Activated CD4-positive, alpha-beta memory T cell treated with anti-CD3 and anti-CD28 coated beads, Interleukin-2, amount 10 ng/mL, durations not matched to agents 7 days and 5 days (primary cell): ENCODE measurements around the gene NLK. TPM values are rescaled to one million over a fixed set of nuclear protein-coding genes. Genes with fewer than 3 reads are reported as not detected.
A peak's percentile ranks its signal among the peaks of the same experiment; 100 is the strongest.
"Not testable (repeated sequence)": the region's sequence is repeated elsewhere in the genome, so short reads cannot be mapped to it uniquely, and the experiment has no call there.

Experiments used
- CTCF ChIA-PET: fragments of 350-600 bp; sonication (Branson Sonifier 250); formaldehyde crosslinking; loops from one replicate; lab custom pipeline; 2021; ENCODE audit warnings: antibody characterized with exemption, inconsistent platforms; lab: Charles Lee
- POLR2A ChIA-PET: fragments of 350-600 bp; sonication (Branson Sonifier 250); formaldehyde crosslinking; loops from one replicate; lab custom pipeline; 2021; ENCODE audit warnings: antibody characterized with exemption; lab: Charles Lee
- DNase-seq: peaks from one replicate; pipeline ENCODE4 v3.0.0-alpha.2; 2020
- H3K27ac Mint-ChIP-seq: one replicate; pipeline ENCODE4 v1.8.0; 2021; ENCODE audit warnings: mild to moderate bottlenecking, mixed read lengths
- H3K27me3 Mint-ChIP-seq: one replicate; pipeline ENCODE4 v1.8.0; 2021; ENCODE audit warnings: mixed read lengths
- H3K36me3 Mint-ChIP-seq: one replicate; pipeline ENCODE4 v1.8.0; 2021; ENCODE audit warnings: low read depth, mixed read lengths
- H3K4me1 Mint-ChIP-seq: one replicate; pipeline ENCODE4 v1.8.0; 2021; ENCODE audit warnings: mixed read lengths
- H3K4me3 Mint-ChIP-seq: one replicate; pipeline ENCODE4 v1.8.0; 2021; ENCODE audit warnings: mild to moderate bottlenecking, mixed read lengths
- H3K9me3 Mint-ChIP-seq: one replicate; pipeline ENCODE4 v1.8.0; 2021; ENCODE audit warnings: mixed read lengths
- total RNA-seq, 2 experiments: library from RNA; stranded (reverse); gene quantifications; one replicate each; pipeline ENCODE4 v1.2.3, GENCODE V29; 2021

The NLK gene
- total RNA-seq, 2 experiments from 2014 or later = 10.7 to 12.8 TPM

- CTCF ChIA-PET = no interaction called here
- H3K4me1 Mint-ChIP-seq = peaks cover 28% of the 10 kb centered on the region
- no peaks in the 10 kb centered on the region for H3K36me3 Mint-ChIP-seq
- POLR2A ChIA-PET = no interaction called here
- H3K9me3 Mint-ChIP-seq = no peaks in the 10 kb centered on the region
- peaks cover 45% of the 10 kb centered on the region for H3K27me3 Mint-ChIP-seq
- DNase-seq = peak; percentile 27
- no peak overlapping the region for H3K27ac Mint-ChIP-seq
- H3K4me3 Mint-ChIP-seq = peak overlapping the region; percentile 64
Measured at GRCh38 chr17:28227316-28228108, 185.0 kb downstream of the NLK start.

GRCh38 chr17:28228109-28228840, 185.8 kb downstream of the NLK start:
- Mint-ChIP-seq H3K4me3 (peak overlapping the region; percentile 64), H3K4me1 (peaks cover 28% of the 10 kb centered on the region), H3K36me3 (no peaks in the 10 kb centered on the region), H3K27me3 (peaks cover 49% of the 10 kb centered on the region), H3K27ac (no peak overlapping the region), H3K9me3 (no peaks in the 10 kb centered on the region)
- ChIA-PET POLR2A (no interaction called here), CTCF (interaction anchor here (0.6 to 2.0 kb wide), 2 partner anchors 23 to 27 kb away, joined by 3 to 8 read pairs; no protein-coding TSS in a partner anchor)
- DNase-seq = no peak

- H3K27me3 Mint-ChIP-seq = peaks cover 50% of the 10 kb centered on the region
- peaks cover 28% of the 10 kb centered on the region for H3K4me1 Mint-ChIP-seq
- POLR2A ChIA-PET = no interaction called here
Measured at GRCh38 chr17:28228986-28229729, 186.7 kb downstream of the NLK start.

GRCh38 chr17:28230011-28230410, 187.5 kb downstream of the NLK start:
- no peak overlapping the region for H3K4me3 Mint-ChIP-seq
- ChIA-PET CTCF (interaction anchor here (1.0 to 2.0 kb wide), 2 partner anchors 22 to 336 kb away, joined by 3 to 8 read pairs; no protein-coding TSS in a partner anchor), POLR2A (interaction anchor here (1.2 kb wide), 1 partner anchor 89 kb away, joined by 3 read pairs; no protein-coding TSS in a partner anchor)
- no peak overlapping the region for H3K27ac Mint-ChIP-seq
- H3K36me3 Mint-ChIP-seq = no peaks in the 10 kb centered on the region
- H3K4me1 Mint-ChIP-seq = peaks cover 28% of the 10 kb centered on the region
- no peaks in the 10 kb centered on the region for H3K9me3 Mint-ChIP-seq
- peaks cover 53% of the 10 kb centered on the region for H3K27me3 Mint-ChIP-seq
- peak; percentile 69 for DNase-seq

More at GRCh38 chr17:28228986-28229729, 186.7 kb downstream of the NLK start:
- no peak for DNase-seq
- CTCF ChIA-PET = interaction anchor here (0.6 to 2.0 kb wide), 3 partner anchors 22 to 335 kb away, joined by 3 to 8 read pairs (median 3); no protein-coding TSS in a partner anchor
- no peaks in the 10 kb centered on the region for H3K9me3 Mint-ChIP-seq
- no peak overlapping the region for H3K27ac Mint-ChIP-seq
- no peaks in the 10 kb centered on the region for H3K36me3 Mint-ChIP-seq
- H3K4me3 Mint-ChIP-seq = no peak overlapping the region

GRCh38 chr17:28230607-28231006, 188.1 kb downstream of the NLK start:
- ChIA-PET POLR2A (interaction anchor here (1.2 to 1.3 kb wide), 2 partner anchors 89 to 90 kb away, joined by 3 to 4 read pairs; no protein-coding TSS in a partner anchor), CTCF (interaction anchor here (1.3 to 2.2 kb wide), 3 partner anchors 21 to 88 kb away, joined by 3 to 11 read pairs (median 8); partner anchors contain the start of gene TMEM97)
- H3K4me1 Mint-ChIP-seq = peaks cover 28% of the 10 kb centered on the region
- not testable (repeated sequence) for H3K36me3 Mint-ChIP-seq, H3K9me3 Mint-ChIP-seq, H3K4me3 Mint-ChIP-seq, DNase-seq, H3K27ac Mint-ChIP-seq
- H3K27me3 Mint-ChIP-seq = peaks cover 53% of the 10 kb centered on the region

- not testable (repeated sequence) for H3K9me3 Mint-ChIP-seq, H3K27ac Mint-ChIP-seq, H3K36me3 Mint-ChIP-seq, H3K4me3 Mint-ChIP-seq, DNase-seq
- CTCF ChIA-PET = interaction anchor here (1.3 to 2.2 kb wide), 2 partner anchors 20 to 87 kb away, joined by 3 to 11 read pairs; partner anchors contain the start of gene TMEM97
- H3K27me3 Mint-ChIP-seq = peaks cover 51% of the 10 kb centered on the region
- POLR2A ChIA-PET = interaction anchor here (0.9 to 1.3 kb wide), 2 partner anchors 89 to 126 kb away, joined by 4 read pairs; partner anchors contain the start of gene POLDIP2
- peaks cover 28% of the 10 kb centered on the region for H3K4me1 Mint-ChIP-seq
Measured at GRCh38 chr17:28231624-28232023, 189.1 kb downstream of the NLK start.

GRCh38 chr17:28232966-28233870, 190.7 kb downstream of the NLK start:
- POLR2A ChIA-PET, H3K9me3 Mint-ChIP-seq, H3K36me3 Mint-ChIP-seq, DNase-seq, H3K4me3 Mint-ChIP-seq, H3K27ac Mint-ChIP-seq: not testable (repeated sequence)
- Mint-ChIP-seq H3K4me1 (peaks cover 22% of the 10 kb centered on the region), H3K27me3 (peaks cover 43% of the 10 kb centered on the region)
- CTCF ChIA-PET = interaction anchor here (1.3 to 2.3 kb wide), 3 partner anchors 11 to 183 kb away, joined by 3 to 10 read pairs (median 8); no protein-coding TSS in a partner anchor

- CTCF ChIA-PET = interaction anchor here (2.0 to 2.3 kb wide), 2 partner anchors 10 to 17 kb away, joined by 8 to 10 read pairs; no protein-coding TSS in a partner anchor
- Mint-ChIP-seq H3K27me3 (peaks cover 35% of the 10 kb centered on the region), H3K4me1 (peaks cover 16% of the 10 kb centered on the region)
- H3K9me3 Mint-ChIP-seq, H3K4me3 Mint-ChIP-seq, DNase-seq, H3K27ac Mint-ChIP-seq, POLR2A ChIA-PET, H3K36me3 Mint-ChIP-seq: not testable (repeated sequence)
Measured at GRCh38 chr17:28233872-28234856, 191.7 kb downstream of the NLK start.

- POLR2A ChIA-PET = not testable (repeated sequence)
Measured at GRCh38 chr17:28235066-28235700, 192.7 kb downstream of the NLK start.

GRCh38 chr17:28236033-28236653, 193.7 kb downstream of the NLK start:
- H3K9me3 Mint-ChIP-seq, POLR2A ChIA-PET, H3K27ac Mint-ChIP-seq, CTCF ChIA-PET, H3K4me1 Mint-ChIP-seq, H3K4me3 Mint-ChIP-seq, H3K36me3 Mint-ChIP-seq, DNase-seq: not testable (repeated sequence)
- peaks cover 24% of the 10 kb centered on the region for H3K27me3 Mint-ChIP-seq

More at GRCh38 chr17:28235066-28235700, 192.7 kb downstream of the NLK start:
- H3K27me3 Mint-ChIP-seq = peaks cover 30% of the 10 kb centered on the region
- CTCF ChIA-PET = interaction anchor here (2.0 to 2.3 kb wide), 2 partner anchors 9 to 16 kb away, joined by 8 to 10 read pairs; no protein-coding TSS in a partner anchor
- not testable (repeated sequence) for H3K27ac Mint-ChIP-seq, DNase-seq, H3K9me3 Mint-ChIP-seq, H3K4me3 Mint-ChIP-seq, H3K4me1 Mint-ChIP-seq, H3K36me3 Mint-ChIP-seq
